Measurements from ENCODE around the gene ZFP36L1. TPM values are rescaled to one million over a fixed set of nuclear protein-coding genes. Genes with fewer than 3 reads are reported as not detected.
A peak's percentile ranks its signal among the peaks of the same experiment; 100 is the strongest.

The ZFP36L1 gene
- total and polyA plus RNA-seq, 2 donors (not counting 3 experiments of a cell fraction or from before 2014, with no cell fraction given) = 46.0 to 89.6 TPM

- Histone ChIP-seq H3K4me3 (replicated peaks in 1 of 3; ENCODE audit: insufficient read depth in 1 of 3, low read depth in 1 of 3, low read length in 3 of 3) (peak overlapping the region; percentile 59 to 72 (median 72)), H3K27ac (ENCODE audit: insufficient read depth, low read depth, low read length) (peak overlapping the region; percentile 98), H3K27me3 (ENCODE audit: control insufficient read depth in 2 of 2, insufficient read depth in 2 of 2, low read length in 2 of 2) (no peaks in the 10 kb centered on the region), H3K4me1 (ENCODE audit: control insufficient read depth, extremely low read depth, insufficient read depth, low read length) (peaks cover 14% of the 10 kb centered on the region), H3K9me3 (replicated peaks; ENCODE audit: control insufficient read depth, insufficient read depth, low read length) (no peaks in the 10 kb centered on the region), H4K20me1 (replicated peaks; ENCODE audit: control insufficient read depth, extremely low read depth, insufficient read depth, low read length) (peaks cover 2% of the 10 kb centered on the region), H3K4me2 (ENCODE audit: insufficient read depth, low read length) (peak overlapping the region; percentile 75), H3K79me2 (ENCODE audit: control insufficient read depth, insufficient read depth, low read length) (peaks cover 34% of the 10 kb centered on the region), H2AFZ (ENCODE audit: low read depth, low read length) (peak overlapping the region; percentile 23), H3K9ac (replicated peaks; ENCODE audit: extremely low read depth, insufficient read depth, low read length) (peak overlapping the region; percentile 96), H3K9me1 (replicated peaks; ENCODE audit: control insufficient read depth, extremely low read depth, insufficient read depth, low read length) (no peaks in the 10 kb centered on the region), H3K36me3 (ENCODE audit: control insufficient read depth in 2 of 2, extremely low read depth in 1 of 2, insufficient read depth in 2 of 2, low read length in 2 of 2) (no peaks in the 10 kb centered on the region)
- dilution Hi-C loops (cut with MboI; ENCODE audit: extremely low pct_ligation_motif_present, low sequenced_read_pairs) (no loop called here), intact Hi-C loops (cut with micrococcal nuclease) (loop anchor here (10.0 kb wide), 1 partner anchor 651 kb away; no protein-coding TSS in a partner anchor)
- peak; percentile 75 for DNase-seq (ENCODE audit: low read depth, low spot score)
- POLR2A ChIA-PET = interaction anchor here (0.9 kb wide), 1 partner anchor 19 kb away, joined by 3 read pairs; no protein-coding TSS in a partner anchor
- CTCF ChIA-PET = interaction anchor here (0.7 to 3.0 kb wide), 8 partner anchors 11 to 861 kb away, joined by 3 to 20 read pairs (median 4); no protein-coding TSS in a partner anchor
- no TSS peak for BruUV-seq (replicated peaks)
- TF ChIP-seq EZH2 (IDR thresholded peaks at IDR 0.05; ENCODE audit: borderline replicate concordance, low read depth, low read length, severe bottlenecking) (no peak), CTCF (IDR thresholded peaks at IDR 0.05; ENCODE audit: extremely low read depth in 1 of 2, insufficient read depth in 1 of 2, low read depth in 1 of 2, low read length in 2 of 2) (peak; percentile 42 to 68), POLR2A (IDR thresholded peaks at IDR 0.05; ENCODE audit: low read depth, low read length) (peak; percentile 1)
- no peak for FAIRE-seq
These were observed 2.9 kb upstream of the ZFP36L1 start for GRCh38 chr14:68795597-68796417.

Data from endothelial cell of umbilical vein (primary cell).